K562 (cell line): ENCODE results near the gene LMCD1. TPM values are rescaled to one million over a fixed set of nuclear protein-coding genes. Genes with fewer than 3 reads are reported as not detected.

Experiments used
- ATAC-seq: fragments of 200-7000 bp; cut with Tn5 transposase; 3 replicates; pipeline ENCODE4 v1.9.1; 2020; ENCODE audit warnings: moderate library complexity
- BruUV-seq: library from RNA; stranded (reverse); fragments of 400-500 nt; replicated peaks from 2 replicates; lab custom pipeline; 2021; lab: Mats Ljungman, UMichigan
- CTCF ChIA-PET: fragments of 300-600 bp; formaldehyde crosslinking; extraction: SDS; loops from one replicate; lab custom pipeline; 2021; ENCODE audit warnings: low intra/inter-chr PET ratio; lab: Yijun Ruan, JAX
- POLR2A ChIA-PET: fragments of 300-600, 350-650 bp; sonication (Branson Sonifier 250); formaldehyde crosslinking; extraction: SDS; loops from one replicate; lab custom pipeline; 2021; ENCODE audit warnings: antibody characterized with exemption, inconsistent platforms; lab: Yijun Ruan, JAX
- DNase-seq, 4 experiments: peaks; one replicate each; pipeline versions ENCODE4 v3.0.0 to v3.0.0-alpha.2; 2011 to 2018; ENCODE audit warnings: low spot score in 3 of 4, mixed read lengths in 3 of 4; ENCODE audit errors: extremely low read depth in 1 of 4
- FAIRE-seq: peaks from 2 replicates; lab custom pipeline; 2011; peaks lifted over from hg19 to GRCh38; lab: Jason Lieb, UNC
- H2AFZ ChIP-seq: 2 replicates; pipeline ENCODE4 v1.6.0; 2011; ENCODE audit warnings: low read depth, low read length, control low read depth, inconsistent platforms
- H3K27ac ChIP-seq: fragments of 200-600 bp; 3 replicates; pipeline ENCODE4 v1.8.0; 2011; ENCODE audit warnings: low read depth, mild to moderate bottlenecking, control low read depth, inconsistent platforms, low read length, moderate library complexity, mixed read lengths; ENCODE audit errors: extremely low read depth
- H3K27me3 ChIP-seq, 2 experiments: fragments of 300-600 bp in 1 of 2; 2 replicates in 1 of 2; 3 replicates in 1 of 2; pipeline versions ENCODE4 v1.6.0 to v1.8.0; 2011; ENCODE audit warnings: inconsistent platforms in 2 of 2, low read length in 2 of 2, mild to moderate bottlenecking in 1 of 2, mixed read lengths in 1 of 2, moderate library complexity in 1 of 2; ENCODE audit not compliant: control insufficient read depth in 2 of 2, insufficient read depth in 2 of 2
- H3K36me3 ChIP-seq: fragments of 300-600 bp; 3 replicates; pipeline ENCODE4 v1.8.0; 2011; ENCODE audit warnings: mild to moderate bottlenecking, low read length, inconsistent platforms; ENCODE audit not compliant: control insufficient read depth, insufficient read depth
- H3K4me1 ChIP-seq, 2 experiments: fragments of 200-600 bp in 1 of 2; replicated peaks in 1 of 2; 2 replicates in 1 of 2; 3 replicates in 1 of 2; pipeline versions ENCODE4 v1.5.1 to v1.8.0; 2011; ENCODE audit warnings: inconsistent platforms in 2 of 2, low read length in 2 of 2, mild to moderate bottlenecking in 1 of 2, mixed read lengths in 1 of 2, moderate library complexity in 1 of 2; ENCODE audit not compliant: control insufficient read depth in 2 of 2, insufficient read depth in 2 of 2
- H3K4me2 ChIP-seq: 2 replicates; pipeline ENCODE4 v1.6.1; 2011; ENCODE audit warnings: low read length, control low read depth, inconsistent platforms, mixed read lengths; ENCODE audit not compliant: insufficient read depth
- H3K4me3 ChIP-seq: fragments of 200-600 bp; sonication (generic), shearing (Covaris generic); 2 replicates; pipeline ENCODE4 v1.5.1; 2016; ENCODE audit warnings: control low read depth, inconsistent platforms
- H3K79me2 ChIP-seq: fragments of 200-600 bp; 3 replicates; pipeline ENCODE4 v1.8.0; 2011; ENCODE audit warnings: low read length, inconsistent platforms; ENCODE audit not compliant: control insufficient read depth, insufficient read depth
- H3K9ac ChIP-seq, 2 experiments: 2 replicates each; pipeline versions ENCODE4 v1.6.0 to v1.6.1; 2011; ENCODE audit warnings: low read depth in 2 of 2, low read length in 2 of 2, control low read depth in 1 of 2, inconsistent platforms in 1 of 2, mild to moderate bottlenecking in 1 of 2, mixed read lengths in 1 of 2; ENCODE audit not compliant: insufficient read depth in 1 of 2
- H3K9me1 ChIP-seq: one replicate; pipeline ENCODE4 v1.6.0; 2011; ENCODE audit warnings: inconsistent platforms, mild to moderate bottlenecking, low read length, moderate library complexity; ENCODE audit not compliant: control insufficient read depth, insufficient read depth
- H3K9me3 ChIP-seq: replicated peaks from 2 replicates; pipeline ENCODE4 v1.5.1; 2011; ENCODE audit warnings: low read depth, low read length, inconsistent platforms; ENCODE audit not compliant: control insufficient read depth, insufficient read depth
- H4K20me1 ChIP-seq: replicated peaks from 2 replicates; pipeline ENCODE4 v1.6.1; 2011; ENCODE audit warnings: low read length, inconsistent platforms, mixed read lengths; ENCODE audit not compliant: control insufficient read depth, insufficient read depth
- CBX1 ChIP-seq: sonication (generic); IDR thresholded peaks from 2 replicates; pipeline ENCODE4 v1.6.1; 2016; ENCODE audit warnings: antibody characterized with exemption, low read depth, mild to moderate bottlenecking
- COPS2 ChIP-seq: fragments of 450-650 bp; conservative IDR thresholded peaks from 2 replicates; pipeline ENCODE4 v1.6.1; 2016; ENCODE audit warnings: mild to moderate bottlenecking, moderate library complexity
- KLF10 ChIP-seq: fragments of 250-450 bp; sonication (Bioruptor Pico); IDR thresholded peaks from 2 replicates; pipeline ENCODE4 v1.6.1; 2021; ENCODE audit warnings: matching md5 sums
- ZNF3 ChIP-seq: fragments of 250-450 bp; sonication (Bioruptor Pico); IDR thresholded peaks from 2 replicates; pipeline ENCODE4 v1.5.0; 2021; ENCODE audit warnings: mild to moderate bottlenecking, moderate library complexity
- ZNF75A ChIP-seq: fragments of 450-650 bp; formaldehyde crosslinking; IDR thresholded peaks from 2 replicates; pipeline ENCODE4 v1.4.0; 2020; ENCODE audit warnings: mild to moderate bottlenecking
- ZNF778 ChIP-seq: fragments of 450-650 bp; formaldehyde crosslinking; IDR thresholded peaks from 2 replicates; pipeline ENCODE4 v1.4.0; 2020; ENCODE audit warnings: mild to moderate bottlenecking, moderate library complexity
- WGBS: fragments of 100-300 bp; shearing (Covaris generic); methylation state at CpG from one replicate; pipeline ENCODE4 v1.1.6; 2016; ENCODE audit warnings: low coverage, mixed read lengths; ENCODE audit not compliant: insufficient coverage; ENCODE audit errors: missing lambda C conversion rate; 5-methylcytosine and 5-hydroxymethylcytosine counted together
- in situ Hi-C: fragments of 300-500 bp; cut with MboI; formaldehyde crosslinking; loops from 4 replicates; pipeline ENCODE4 v1.15.0; 2018; ENCODE audit warnings: inconsistent platforms, mixed read lengths
- intact Hi-C: fragments of 100-400 bp; cut with micrococcal nuclease; formaldehyde crosslinking; loops from 2 replicates; pipeline ENCODE4 v1.14.2; 2022
- polyA plus RNA-seq, 8 experiments: library from polyadenylated mRNA; depleted of rRNA in 4 of 8; stranded (reverse) in 5 of 8; unstranded in 3 of 8; fragments of >200 nt; fragmentation: Nextera tagmentation in 2 of 8; fragmentation: Illumina TruSeq in 1 of 8; extraction: Ambion mirVana in 2 of 8; extraction: Trizol in 1 of 8; gene quantifications; 2 replicates each; pipeline versions ENCODE4 v1.2.1 to v1.2.3, GENCODE V29; 2011 to 2014; ENCODE audit warnings: inconsistent platforms in 1 of 8, missing spikeins in 1 of 8
- total RNA-seq, 7 experiments: library from RNA; depleted of rRNA in 6 of 7; stranded (reverse); fragments of >200 nt in 6 of 7; fragmentation: Illumina TruSeq in 2 of 7; extraction: Trizol in 2 of 7; gene quantifications; 2 replicates each; pipeline versions ENCODE4 v1.2.1 to v1.2.3, GENCODE V29; 2011 to 2021; ENCODE audit warnings: low replicate concordance in 1 of 7
- TF ChIP-seq, protein P1 (sequence below), 3 experiments: fragments of 200-800 bp in 1 of 3; sonication (Bioruptor generic) in 1 of 3; sonication (generic) in 1 of 3; formaldehyde crosslinking in 1 of 3; IDR thresholded peaks; 2 replicates each; pipeline versions ENCODE4 v1.6.1 to v1.8.0; 2016 to 2022; ENCODE audit warnings: mild to moderate bottlenecking in 2 of 3, missing compliant biosample characterization in 2 of 3, missing genetic modification characterization in 2 of 3, missing genetic modification reagents in 1 of 3
- TF ChIP-seq, protein P2 (sequence below): fragments of 450-650 bp; formaldehyde crosslinking; IDR thresholded peaks from 2 replicates; pipeline ENCODE4 v1.4.0; 2020; ENCODE audit warnings: mild to moderate bottlenecking, moderate library complexity
- TF ChIP-seq, protein P3 (sequence below): IDR thresholded peaks from 2 replicates; pipeline ENCODE4 v1.6.1; 2014; ENCODE audit warnings: antibody characterized with exemption

Gene LMCD1
- total and polyA plus RNA-seq, 9 of the 15 experiments (the other 6 are each of a cell fraction or from before 2014, with no cell fraction given): 0.60 TPM; not detected in 8

DNA sequence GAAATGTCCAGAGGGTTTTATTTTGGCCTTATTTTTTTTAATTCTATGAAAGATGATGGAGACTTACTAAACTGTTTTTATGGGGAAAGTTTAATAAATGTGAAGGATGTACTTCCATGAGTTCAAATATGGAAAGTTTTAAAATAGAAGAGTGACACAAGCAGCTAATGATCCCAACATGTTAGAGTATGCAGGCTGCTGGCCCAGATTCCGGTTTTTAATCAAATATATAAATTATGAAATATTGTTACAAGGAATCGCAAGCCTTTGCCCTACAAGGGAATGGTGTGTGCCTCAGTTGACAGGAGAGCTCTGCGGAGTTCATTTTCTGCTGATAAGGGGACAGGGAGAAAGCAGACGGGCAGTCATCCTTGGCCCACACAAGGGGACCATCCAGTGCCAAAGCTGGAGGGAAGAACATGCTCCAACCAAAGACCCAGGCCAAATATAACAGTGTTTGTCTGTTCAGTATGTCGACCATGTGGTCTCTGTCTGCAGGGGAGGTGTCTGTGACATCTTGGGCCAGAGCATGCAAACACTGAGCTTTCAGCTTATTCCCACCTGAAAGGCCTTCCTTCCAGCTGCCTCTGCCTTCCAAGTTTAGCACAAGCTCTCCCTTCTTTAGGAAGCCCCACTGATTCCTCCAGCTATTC, 73.2 kb downstream of the LMCD1 start:
- Histone ChIP-seq H3K4me3 (no peak overlapping the region), H3K9ac (no peak overlapping the region), H3K79me2 (no peaks in the 10 kb centered on the region), H3K4me1 (no peaks in the 10 kb centered on the region), H3K27ac (no peak overlapping the region), H3K4me2 (no peak overlapping the region), H3K27me3 (0 out of 5 replicates have a peak, but pooled peaks cover 0 to 6% of the 10 kb centered on the region in 2 experiments), H3K9me3 (no peaks in the 10 kb centered on the region), H4K20me1 (no peaks in the 10 kb centered on the region), H3K36me3 (no peaks in the 10 kb centered on the region), H3K9me1 (no peaks in the 10 kb centered on the region), H2AFZ (no peak overlapping the region)
- no peak for DNase-seq
- 2% methylated on average over 5 of the region's 5 CpGs for WGBS
- TF ChIP-seq, protein P1, sequence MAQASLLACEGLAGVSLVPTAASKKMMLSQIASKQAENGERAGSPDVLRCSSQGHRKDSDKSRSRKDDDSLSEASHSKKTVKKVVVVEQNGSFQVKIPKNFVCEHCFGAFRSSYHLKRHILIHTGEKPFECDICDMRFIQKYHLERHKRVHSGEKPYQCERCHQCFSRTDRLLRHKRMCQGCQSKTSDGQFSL (CRISPR knock-in tag; IDR thresholded peaks at IDR 0.05): no peak
- TF ChIP-seq, protein P1 (tag; IDR thresholded peaks at IDR 0.05): no peak
- TF ChIP-seq KLF10 (CRISPR knock-in tag): no peak
- no peak for TF ChIP-seq ZNF75A (CRISPR knock-in tag)
- TF ChIP-seq ZNF3 (CRISPR knock-in tag): no peak
- TF ChIP-seq CBX1: no peak
- TF ChIP-seq, protein P2, sequence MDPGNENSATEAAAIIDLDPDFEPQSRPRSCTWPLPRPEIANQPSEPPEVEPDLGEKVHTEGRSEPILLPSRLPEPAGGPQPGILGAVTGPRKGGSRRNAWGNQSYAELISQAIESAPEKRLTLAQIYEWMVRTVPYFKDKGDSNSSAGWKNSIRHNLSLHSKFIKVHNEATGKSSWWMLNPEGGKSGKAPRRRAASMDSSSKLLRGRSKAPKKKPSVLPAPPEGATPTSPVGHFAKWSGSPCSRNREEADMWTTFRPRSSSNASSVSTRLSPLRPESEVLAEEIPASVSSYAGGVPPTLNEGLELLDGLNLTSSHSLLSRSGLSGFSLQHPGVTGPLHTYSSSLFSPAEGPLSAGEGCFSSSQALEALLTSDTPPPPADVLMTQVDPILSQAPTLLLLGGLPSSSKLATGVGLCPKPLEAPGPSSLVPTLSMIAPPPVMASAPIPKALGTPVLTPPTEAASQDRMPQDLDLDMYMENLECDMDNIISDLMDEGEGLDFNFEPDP (CRISPR knock-in tag): no peak
- TF ChIP-seq ZNF778 (CRISPR knock-in tag): no peak
- TF ChIP-seq COPS2: no peak
- TF ChIP-seq, protein P3, sequence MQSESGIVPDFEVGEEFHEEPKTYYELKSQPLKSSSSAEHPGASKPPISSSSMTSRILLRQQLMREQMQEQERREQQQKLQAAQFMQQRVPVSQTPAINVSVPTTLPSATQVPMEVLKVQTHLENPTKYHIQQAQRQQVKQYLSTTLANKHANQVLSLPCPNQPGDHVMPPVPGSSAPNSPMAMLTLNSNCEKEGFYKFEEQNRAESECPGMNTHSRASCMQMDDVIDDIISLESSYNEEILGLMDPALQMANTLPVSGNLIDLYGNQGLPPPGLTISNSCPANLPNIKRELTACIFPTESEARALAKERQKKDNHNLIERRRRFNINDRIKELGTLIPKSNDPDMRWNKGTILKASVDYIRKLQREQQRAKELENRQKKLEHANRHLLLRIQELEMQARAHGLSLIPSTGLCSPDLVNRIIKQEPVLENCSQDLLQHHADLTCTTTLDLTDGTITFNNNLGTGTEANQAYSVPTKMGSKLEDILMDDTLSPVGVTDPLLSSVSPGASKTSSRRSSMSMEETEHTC: no peak
- POLR2A ChIA-PET: interaction anchor here (1.0 to 1.3 kb wide), 2 partner anchors 8 to 11 kb away, joined by 3 read pairs; no protein-coding TSS in a partner anchor
- no peak for FAIRE-seq
- intact Hi-C loops: no loop called here
- CTCF ChIA-PET: no interaction called here
- in situ Hi-C loops: no loop called here
- BruUV-seq: no TSS peak
- ATAC-seq: no peak
